ENCODE data around the gene MDK. TPM values are rescaled to one million over a fixed set of nuclear protein-coding genes. Genes with fewer than 3 reads are reported as not detected.

Gene MDK
- total RNA-seq, 4 donors from 2014 or later, result 5.4 to 62.6 (median 22.5) TPM

- Histone ChIP-seq H3K9me3 (no peaks in the 10 kb centered on the region), H3K27me3 (peaks cover 0 to 71% (median 3%) of the 10 kb centered on the region in 4 donors), H3K36me3 (no peaks in the 10 kb centered on the region), H3K27ac (no peak overlapping the region), H3K4me3 (no peak overlapping the region), H3K4me1 (peaks cover 17 to 50% (median 17%) of the 10 kb centered on the region in 3 donors)
- intact Hi-C loops (cut with DNase I), result no loop called here
- TF ChIP-seq POLR2A (IDR thresholded peaks at IDR 0.05) (no peak), CTCF (IDR thresholded peaks at IDR 0.05) (no peak)
- WGBS, 2 donors, result 73 to 89% methylated on average over 1 to 5 of the region's 12 CpGs
- no peak for DNase-seq
These were observed 2.7 kb downstream of the MDK start for GRCh38 chr11:46383974-46384701.

GRCh38 chr11:46385169-46386004 is 3.9 kb downstream of the MDK start:
- TF ChIP-seq POLR2A (IDR thresholded peaks at IDR 0.05) (no peak), CTCF (IDR thresholded peaks at IDR 0.05) (no peak)
- 94 to 96% methylated on average over 19 to 26 of the region's 47 CpGs for WGBS, 2 donors
- Histone ChIP-seq H3K27ac (no peak overlapping the region), H3K4me3 (no peak overlapping the region), H3K4me1 (peaks cover 24 to 50% (median 25%) of the 10 kb centered on the region in 3 donors), H3K27me3 (peaks cover 9 to 84% (median 12%) of the 10 kb centered on the region in 4 donors), H3K36me3 (no peaks in the 10 kb centered on the region), H3K9me3 (no peaks in the 10 kb centered on the region)
- intact Hi-C loops (cut with DNase I), result loop anchor here (5.0 kb wide), 1 partner anchor 147 kb away; no protein-coding TSS in a partner anchor
- no peak for DNase-seq

- 89 to 96% methylated on average over 22 to 25 of the region's 25 CpGs for WGBS, 2 donors
- TF ChIP-seq POLR2A (IDR thresholded peaks at IDR 0.05) (no peak), CTCF (IDR thresholded peaks at IDR 0.05) (no peak)
- H3K27me3 ChIP-seq, result peaks cover 16 to 91% (median 20%) of the 10 kb centered on the region in 4 donors
These were observed 4.6 kb downstream of the MDK start for GRCh38 chr11:46386005-46386578.

GRCh38 chr11:46386674-46387073 is 5.2 kb downstream of the MDK start:
- WGBS, 2 donors, result 65 to 70% methylated on average over 4 of the region's 4 CpGs
- Histone ChIP-seq H3K4me1 (peaks cover 34 to 50% (median 35%) of the 10 kb centered on the region in 3 donors), H3K27me3 (peaks cover 19 to 95% (median 22%) of the 10 kb centered on the region in 4 donors), H3K27ac (no peak overlapping the region), H3K4me3 (no peak overlapping the region), H3K36me3 (no peaks in the 10 kb centered on the region), H3K9me3 (no peaks in the 10 kb centered on the region)
- DNase-seq, result no peak
- TF ChIP-seq CTCF (IDR thresholded peaks at IDR 0.05) (no peak), POLR2A (IDR thresholded peaks at IDR 0.05) (no peak)
- intact Hi-C loops (cut with DNase I), result loop anchor here (5.0 kb wide), 1 partner anchor 146 kb away; no protein-coding TSS in a partner anchor

More at GRCh38 chr11:46386005-46386578, 4.6 kb downstream of the MDK start:
- Histone ChIP-seq H3K9me3 (no peaks in the 10 kb centered on the region), H3K27ac (no peak overlapping the region), H3K4me1 (peaks cover 31 to 50% (median 31%) of the 10 kb centered on the region in 3 donors), H3K36me3 (no peaks in the 10 kb centered on the region), H3K4me3 (no peak overlapping the region)
- DNase-seq, result no peak
- intact Hi-C loops (cut with DNase I), result loop anchor here (5.0 kb wide), 1 partner anchor 146 kb away; no protein-coding TSS in a partner anchor
